Measurements from ENCODE around the gene TCP1. TPM values are rescaled to one million over a fixed set of nuclear protein-coding genes. Genes with fewer than 3 reads are reported as not detected.

Gene TCP1
- total RNA-seq (2011; cell fraction: chromatin; rRNA removed; ENCODE audit: low replicate concordance), result 417 and 829 TPM in 2 replicates
- 282 and 299 TPM in 2 replicates for total RNA-seq (2011; cell fraction: nucleolus; rRNA removed)
- total RNA-seq (2011; cell fraction: nucleoplasm; rRNA removed), result 449 and 476 TPM in 2 replicates
- 515 and 618 TPM in 2 replicates for total RNA-seq (2014; rRNA removed)
- 801 and 895 TPM in 2 replicates for total RNA-seq (2014; rRNA removed; fragmentation: Illumina TruSeq; extraction: Trizol)
- total RNA-seq (2015; rRNA removed; fragmentation: Illumina TruSeq; extraction: Trizol), result 711 and 732 TPM in 2 replicates
- total RNA-seq (2021), result 627 and 658 TPM in 2 replicates
- 276 and 332 TPM in 2 replicates for polyA plus RNA-seq (2011; rRNA removed)
- 190 and 209 TPM in 2 replicates for polyA plus RNA-seq (2011; cell fraction: cytosol; rRNA removed)
- 340 and 385 TPM in 2 replicates for polyA plus RNA-seq (2011; cell fraction: nucleus; rRNA removed)
- 349 and 560 TPM in 2 replicates for polyA plus RNA-seq (2012)
- 575 and 659 TPM in 2 replicates for polyA plus RNA-seq (2014; fragmentation: Illumina TruSeq; extraction: Trizol)
- polyA plus RNA-seq (2014; fragmentation: Nextera tagmentation; extraction: Ambion mirVana), result 100 to 1,000 TPM; 475 to 645 TPM
- 311 and 331 TPM in 2 replicates for polyA plus RNA-seq (2014; rRNA removed)
- 971 and 1,025 TPM in 2 replicates for polyA minus RNA-seq (2011; rRNA and poly(A)+ RNA removed)
- 585 and 708 TPM in 2 replicates for polyA minus RNA-seq (2011; cell fraction: cytosol; rRNA and poly(A)+ RNA removed)
- 302 and 460 TPM in 2 replicates for polyA minus RNA-seq (2011; cell fraction: nucleus; rRNA and poly(A)+ RNA removed)
- Bru-seq, nascent RNA, result percentile 99 among the genes with signal in this experiment
- BruChase-seq, experiment 1, labeled RNA remaining after a 2-hour chase, result percentile 99 among the genes with signal in this experiment
- percentile 99 among the genes with signal in this experiment for BruChase-seq, experiment 2, labeled RNA remaining after a 6-hour chase
- long read RNA-seq, experiment 1, transcript TCP1-201 (12 exons, 2,499 nt), result major isoform, 2,458 of 3,184 reads
- long read RNA-seq, experiment 1, transcript TCP1-202 (11 exons, 1,878 nt), result minor isoform, 13 of 3,184 reads
- long read RNA-seq, experiment 1, partial matches to known transcripts, result 547 of 3,184 reads
- long read RNA-seq, experiment 1, other reads (novel, unspliced or antisense), result 166 of 3,184 reads
- long read RNA-seq, experiment 2, transcript TCP1-201 (12 exons, 2,499 nt), result major isoform, 697 of 916 reads
- long read RNA-seq, experiment 2, partial matches to known transcripts, result 172 of 916 reads
- long read RNA-seq, experiment 2, other reads (novel, unspliced or antisense), result 44 of 916 reads
- long read RNA-seq, experiment 3, transcript TCP1-202 (11 exons, 1,878 nt), result minor isoform, 10 of 1,940 reads
- long read RNA-seq, experiment 3, transcript TCP1-201 (12 exons, 2,499 nt), result major isoform, 1,805 of 1,940 reads
- long read RNA-seq, experiment 3, partial matches to known transcripts, result 61 of 1,940 reads
- long read RNA-seq, experiment 3, other reads (novel, unspliced or antisense), result 64 of 1,940 reads

GRCh38 chr6:159789377-159790148 is at the start of gene TCP1:
Gene TCP1 (minus strand): TSS chr6:159789602. CDS start chr6:159789468, 134 bp downstream.
- Histone ChIP-seq H3K27ac (ENCODE audit: extremely low read depth, low read depth, low read length) (peak within 1 kb of the TSS; percentile 95), H4K20me1 (replicated peaks; ENCODE audit: control insufficient read depth, insufficient read depth, low read length) (peaks cover 20% of the 10 kb centered on the region; the same call in 1 of the 2 replicates), H3K4me2 (ENCODE audit: insufficient read depth, low read length) (peak within 1 kb of the TSS; percentile 96), H2AFZ (ENCODE audit: low read depth, low read length) (peak within 1 kb of the TSS; percentile 96), H3K9ac (ENCODE audit: insufficient read depth in 1 of 2, low read depth in 2 of 2, low read length in 2 of 2) (peak within 1 kb of the TSS; percentile 97 to 99), H3K79me2 (ENCODE audit: control insufficient read depth, insufficient read depth, low read length) (peaks cover 96% of the 10 kb centered on the region), H3K27me3 (ENCODE audit: control insufficient read depth in 2 of 2, insufficient read depth in 2 of 2, low read length in 2 of 2) (no peaks in the 10 kb centered on the region), H3K9me1 (ENCODE audit: control insufficient read depth, insufficient read depth, low read length) (no peaks in the 10 kb centered on the region), H3K36me3 (ENCODE audit: control insufficient read depth, insufficient read depth, low read length) (peaks cover 78% of the 10 kb centered on the region), H3K4me1 (replicated peaks in 1 of 2; ENCODE audit: control insufficient read depth in 2 of 2, insufficient read depth in 2 of 2, low read length in 2 of 2) (peaks cover 14 to 22% of the 10 kb centered on the region in 2 experiments; a peak in 4 of 5 replicates), H3K4me3 (peak within 1 kb of the TSS; percentile 93), H3K9me3 (replicated peaks; ENCODE audit: control insufficient read depth, insufficient read depth, low read depth, low read length) (no peaks in the 10 kb centered on the region)
- BruUV-seq (replicated peaks), result no TSS peak
- ATAC-seq, result peak; percentile 91
- no peak for FAIRE-seq
- peak; percentile 93 to 100 (median 96) for DNase-seq (ENCODE audit: extremely low read depth in 1 of 4, low spot score in 3 of 4)
- POLR2A ChIA-PET, result interaction anchor here (0.6 to 4.6 kb wide), 31 partner anchors 9 to 1421 kb away, joined by 3 to 37 read pairs (median 5); partner anchors contain the start of genes PNLDC1, SOD2 and WTAP
- in situ Hi-C loops (cut with MboI) (no loop called here), intact Hi-C loops (cut with micrococcal nuclease) (loop anchor here (1.0 to 2.0 kb wide), 4 partner anchors 29 to 312 kb away; partner anchors contain the start of gene WTAP)
- CTCF ChIA-PET (ENCODE audit: low intra/inter-chr PET ratio), result no interaction called here
- under 1% methylated on average over 54 of the region's 64 CpGs for WGBS (ENCODE audit: insufficient coverage, low coverage, missing lambda C conversion rate)
- TF ChIP-seq PCBP1 (IDR thresholded peaks at IDR 0.05; ENCODE audit: low read depth, low read length, poor library complexity, severe bottlenecking) (no peak), LEF1 (IDR thresholded peaks at IDR 0.05) (no peak), CHD1 (IDR thresholded peaks at IDR 0.05; ENCODE audit: low read length) (no peak), TAF9B (IDR thresholded peaks at IDR 0.05; ENCODE audit: partially characterized antibody) (peak; percentile 92), PHB (CRISPR knock-in tag; IDR thresholded peaks at IDR 0.05) (0 out of 2 replicates have a peak, but pooled peaks have one; percentile 36), MCM5 (IDR thresholded peaks at IDR 0.05; ENCODE audit: low read depth) (no peak), CBFA2T2 (conservative IDR thresholded peaks at IDR 0.05) (no peak), ZNF212 (CRISPR knock-in tag; IDR thresholded peaks at IDR 0.05) (peak; percentile 65; the same call in 1 of the 2 replicates), RNF2 (IDR thresholded peaks at IDR 0.05) (peak; percentile 47; the same call in 1 of the 2 replicates)
- TF ChIP-seq, protein P1, sequence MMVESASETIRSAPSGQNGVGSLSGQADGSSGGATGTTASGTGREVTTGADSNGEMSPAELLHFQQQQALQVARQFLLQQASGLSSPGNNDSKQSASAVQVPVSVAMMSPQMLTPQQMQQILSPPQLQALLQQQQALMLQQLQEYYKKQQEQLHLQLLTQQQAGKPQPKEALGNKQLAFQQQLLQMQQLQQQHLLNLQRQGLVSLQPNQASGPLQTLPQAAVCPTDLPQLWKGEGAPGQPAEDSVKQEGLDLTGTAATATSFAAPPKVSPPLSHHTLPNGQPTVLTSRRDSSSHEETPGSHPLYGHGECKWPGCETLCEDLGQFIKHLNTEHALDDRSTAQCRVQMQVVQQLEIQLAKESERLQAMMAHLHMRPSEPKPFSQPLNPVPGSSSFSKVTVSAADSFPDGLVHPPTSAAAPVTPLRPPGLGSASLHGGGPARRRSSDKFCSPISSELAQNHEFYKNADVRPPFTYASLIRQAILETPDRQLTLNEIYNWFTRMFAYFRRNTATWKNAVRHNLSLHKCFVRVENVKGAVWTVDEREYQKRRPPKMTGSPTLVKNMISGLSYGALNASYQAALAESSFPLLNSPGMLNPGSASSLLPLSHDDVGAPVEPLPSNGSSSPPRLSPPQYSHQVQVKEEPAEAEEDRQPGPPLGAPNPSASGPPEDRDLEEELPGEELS (CRISPR knock-in tag; IDR thresholded peaks at IDR 0.05; ENCODE audit: borderline replicate concordance), result no peak
- TF ChIP-seq, protein P2, sequence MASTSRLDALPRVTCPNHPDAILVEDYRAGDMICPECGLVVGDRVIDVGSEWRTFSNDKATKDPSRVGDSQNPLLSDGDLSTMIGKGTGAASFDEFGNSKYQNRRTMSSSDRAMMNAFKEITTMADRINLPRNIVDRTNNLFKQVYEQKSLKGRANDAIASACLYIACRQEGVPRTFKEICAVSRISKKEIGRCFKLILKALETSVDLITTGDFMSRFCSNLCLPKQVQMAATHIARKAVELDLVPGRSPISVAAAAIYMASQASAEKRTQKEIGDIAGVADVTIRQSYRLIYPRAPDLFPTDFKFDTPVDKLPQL (IDR thresholded peaks at IDR 0.05; ENCODE audit: extremely low read depth, insufficient read length), result no peak

Data from K562 (cell line).